Measurements from ENCODE around the gene CCDC28B.

The CCDC28B gene

GRCh38 chr1:32223683-32224082, 23.3 kb downstream of the CCDC28B start:
- no peak for DNase-seq

DNA sequence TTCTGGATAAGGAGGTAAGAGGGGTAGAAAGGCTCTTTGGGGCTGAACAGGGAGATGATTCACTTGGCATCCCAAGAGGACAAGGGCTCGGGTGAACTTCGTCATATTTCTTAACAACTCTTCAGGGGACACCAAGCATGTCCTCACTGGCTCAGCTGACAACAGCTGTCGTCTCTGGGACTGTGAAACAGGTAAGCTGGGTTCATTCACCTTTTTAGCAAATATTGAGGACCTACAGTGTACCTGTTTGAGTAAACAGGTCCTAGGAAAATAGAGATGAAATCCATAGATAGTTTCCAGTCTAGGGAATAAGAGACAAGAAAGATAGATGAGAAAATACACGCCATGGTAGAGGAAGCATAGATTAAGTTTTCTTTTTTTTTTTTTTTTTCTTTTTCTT, 23.9 kb downstream of the CCDC28B start:
- DNase-seq, result no peak

DNA sequence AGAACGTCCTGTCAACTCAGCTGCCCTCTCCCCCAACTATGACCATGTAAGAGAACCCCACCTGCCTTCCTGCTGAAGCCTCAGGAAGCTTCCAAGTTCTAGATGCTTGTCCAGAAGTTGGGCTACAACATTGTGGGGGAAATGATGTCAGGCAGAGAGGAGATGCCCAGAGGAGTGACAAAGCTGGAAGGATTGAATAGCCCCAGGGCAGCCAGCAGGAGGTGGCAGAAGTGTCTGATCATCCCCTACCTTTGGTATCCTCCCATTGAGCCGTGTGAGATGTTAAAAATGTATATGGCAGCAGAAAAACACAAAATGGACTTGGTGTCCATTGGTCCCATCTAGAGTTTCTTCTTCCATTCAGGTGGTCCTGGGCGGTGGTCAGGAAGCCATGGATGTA, 28.4 kb downstream of the CCDC28B start:
- no peak for DNase-seq

DNA sequence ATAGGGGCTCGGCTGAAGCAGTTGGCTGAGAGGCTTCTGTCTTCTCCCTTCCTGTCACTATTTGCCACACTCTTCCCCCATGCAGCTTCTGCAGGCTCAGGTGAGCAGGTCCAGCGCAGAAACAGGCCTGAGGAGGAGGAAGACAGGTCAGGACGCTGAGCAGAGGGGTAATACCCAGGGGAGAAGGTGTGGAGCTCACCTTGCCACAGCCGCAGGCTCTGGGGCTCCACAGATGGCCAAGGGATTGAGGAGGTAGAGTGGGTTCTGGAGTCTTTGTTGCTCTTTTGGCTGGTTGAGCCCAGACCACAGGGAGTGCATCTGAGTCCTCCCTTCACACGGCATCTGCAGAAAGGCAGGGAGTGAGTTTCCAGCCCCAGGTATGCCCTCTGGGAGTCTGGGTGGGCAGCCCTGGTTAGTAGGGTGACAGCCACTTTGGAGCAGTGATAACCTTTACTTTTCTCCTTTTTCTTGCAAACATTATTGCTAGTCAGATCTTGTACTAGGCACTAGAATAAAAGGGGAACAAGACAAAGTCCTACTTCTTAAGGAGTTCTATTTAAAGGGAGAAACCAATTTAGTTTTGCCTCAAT, 31.5 kb downstream of the CCDC28B start:
- no peak for DNase-seq

DNA sequence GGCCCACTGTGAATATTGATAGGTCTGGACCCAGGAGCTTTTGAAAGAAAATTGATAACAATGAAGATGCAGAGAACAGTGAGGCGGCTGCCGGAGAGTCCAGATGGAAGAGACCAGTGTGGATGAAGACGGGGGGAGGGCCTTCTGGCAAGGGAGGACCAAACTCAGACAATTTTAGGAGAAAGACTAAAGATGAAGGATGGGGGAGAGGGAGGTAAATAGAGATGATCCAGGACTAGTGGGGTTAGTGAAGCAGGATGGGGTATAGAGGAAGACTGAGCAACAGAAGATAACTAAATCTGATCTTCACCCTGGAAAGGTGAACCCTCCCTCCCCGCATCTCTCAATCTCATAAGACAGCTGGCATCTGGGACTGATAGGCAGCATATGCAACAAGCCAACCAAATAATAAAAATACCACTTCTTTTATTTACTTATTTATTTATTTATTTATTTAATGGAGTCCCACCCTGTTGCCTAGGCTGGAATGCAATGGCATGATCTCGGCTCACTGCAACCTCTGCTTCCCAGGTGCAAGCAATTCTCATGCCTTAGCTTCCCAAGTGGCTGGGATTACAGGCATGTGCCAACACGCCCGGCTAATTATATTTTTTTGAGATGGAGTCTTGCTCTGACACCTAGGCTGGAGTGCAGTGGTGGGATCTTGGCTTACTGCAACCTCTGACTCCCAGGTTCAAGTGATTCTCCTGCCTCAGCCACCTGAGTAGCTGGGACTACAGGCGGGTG, 32.3 kb downstream of the CCDC28B start:
- DNase-seq, result no peak

GRCh38 chr1:32234792-32235191, 34.4 kb downstream of the CCDC28B start:
- DNase-seq, result no peak

- no peak for DNase-seq
Measured at GRCh38 chr1:32239337-32239736, 38.9 kb downstream of the CCDC28B start.

- no peak for DNase-seq
Measured at GRCh38 chr1:32239790-32240139, 39.4 kb downstream of the CCDC28B start.

- DNase-seq, result peak; percentile 34
Measured at GRCh38 chr1:32240140-32240951, 40.0 kb downstream of the CCDC28B start.

GRCh38 chr1:32241001-32241763, 40.8 kb downstream of the CCDC28B start:
- no peak for DNase-seq

DNA sequence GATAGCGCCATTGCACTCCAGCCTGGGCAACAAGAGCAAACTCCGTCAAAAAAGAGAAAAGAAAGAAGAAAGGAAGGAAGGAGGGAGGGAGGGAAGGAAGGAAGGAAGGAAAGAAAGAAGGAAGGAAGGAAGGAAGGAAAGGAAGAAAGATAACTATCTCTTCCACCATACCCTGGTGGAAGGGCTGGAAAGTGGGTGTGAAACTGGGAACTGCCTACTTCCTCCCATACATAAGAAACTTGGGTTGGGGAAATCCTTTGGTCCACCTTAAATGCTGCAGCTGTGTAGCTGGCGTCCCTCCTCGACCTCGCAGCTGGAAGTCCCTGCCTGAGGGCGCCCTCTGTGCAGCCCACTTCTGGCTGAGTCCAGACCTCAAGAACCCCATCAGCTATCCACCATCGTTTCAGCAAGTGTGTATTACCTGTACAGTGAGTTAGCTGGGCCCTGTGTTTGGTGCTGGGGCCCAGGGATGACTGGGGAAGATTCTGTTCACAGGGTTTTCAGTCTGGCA, 42.0 kb downstream of the CCDC28B start:
- no peak for DNase-seq

GRCh38 chr1:32246888-32247273, 46.5 kb downstream of the CCDC28B start, which contains the start of gene FAM167B:
Gene FAM167B, plus strand, starts transcription at chr1:32247222. Its CDS starts 200 bp downstream, at chr1:32247422.
- DNase-seq, result no peak

- no peak for DNase-seq
Measured at GRCh38 chr1:32247452-32247851, 47.1 kb downstream of the CCDC28B start.

DNA sequence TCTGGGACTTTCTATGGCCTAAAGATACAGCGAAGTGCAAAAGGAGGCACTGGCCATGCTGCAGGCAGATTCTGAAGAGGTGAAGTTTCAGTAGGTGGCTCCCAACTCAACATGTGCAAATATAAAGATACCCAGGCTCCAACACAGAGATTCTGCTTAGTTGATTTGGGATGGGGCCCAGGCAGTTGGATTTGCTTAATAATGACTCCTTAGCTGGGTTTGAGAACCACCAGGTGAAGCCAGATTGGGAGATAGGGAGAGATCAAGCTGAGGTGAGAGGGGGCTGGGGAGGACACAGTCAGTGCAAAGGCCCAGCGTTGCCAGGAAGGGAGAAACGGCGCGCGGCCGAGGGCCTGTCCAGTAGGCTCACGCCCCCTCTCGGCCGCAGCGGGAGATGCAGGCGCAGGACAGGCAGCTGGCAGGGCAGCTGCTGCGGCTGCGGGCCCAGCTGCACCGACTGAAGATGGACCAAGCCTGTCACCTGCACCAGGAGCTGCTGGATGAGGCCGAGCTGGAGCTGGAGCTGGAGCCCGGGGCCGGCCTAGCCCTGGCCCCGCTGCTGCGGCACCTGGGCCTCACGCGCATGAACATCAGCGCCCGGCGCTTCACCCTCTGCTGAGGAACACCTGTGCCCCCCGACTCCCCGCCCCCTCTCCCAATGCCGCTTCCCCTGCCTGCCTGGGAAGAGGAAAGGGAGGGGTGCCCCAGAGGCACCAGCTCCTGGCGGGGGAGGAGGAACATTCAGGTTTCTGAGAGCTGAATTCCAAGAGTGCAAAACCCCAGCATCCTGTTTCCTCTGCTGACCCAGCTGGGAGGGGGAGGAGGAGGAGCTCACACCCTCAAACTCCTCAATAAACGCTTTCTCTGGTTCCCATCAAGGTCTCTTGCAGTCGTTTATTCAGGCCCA, 47.8 kb downstream of the CCDC28B start:
- DNase-seq, result peak; percentile 84

DNA sequence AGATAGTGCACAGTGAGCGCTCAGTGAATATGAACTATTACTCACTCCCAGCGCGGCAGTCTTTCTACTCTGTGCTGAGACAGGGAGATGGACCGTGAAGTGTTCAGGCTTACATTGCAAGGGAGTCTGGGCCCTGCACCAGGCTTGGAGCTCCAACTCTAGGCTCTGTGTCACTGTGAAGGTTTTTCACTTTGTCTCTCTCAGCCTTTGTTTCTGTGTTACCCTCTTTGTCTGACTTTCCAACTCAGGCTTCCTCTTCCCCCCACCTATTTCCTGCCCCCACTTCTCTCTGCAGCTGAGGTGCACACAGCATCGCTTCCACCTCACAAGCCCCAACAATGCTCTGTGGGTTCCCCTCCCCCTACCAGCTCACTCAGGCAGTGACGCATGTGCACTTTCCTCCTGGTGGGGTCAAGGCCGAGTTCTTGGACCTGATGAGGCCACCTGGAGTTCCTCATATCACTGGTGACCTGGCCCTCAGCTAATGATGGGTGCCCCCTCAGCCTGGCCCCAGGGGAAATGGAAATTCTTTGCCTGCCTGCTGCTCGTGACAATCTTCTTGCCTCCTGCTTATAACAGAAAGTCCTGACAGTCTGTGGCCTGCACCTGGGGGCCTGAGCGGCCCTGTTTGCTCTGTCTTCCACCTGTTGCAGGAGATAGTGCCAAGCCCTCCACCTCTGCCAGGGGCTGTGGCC, 49.6 kb downstream of the CCDC28B start:
- peak; percentile 82 for DNase-seq

DNA sequence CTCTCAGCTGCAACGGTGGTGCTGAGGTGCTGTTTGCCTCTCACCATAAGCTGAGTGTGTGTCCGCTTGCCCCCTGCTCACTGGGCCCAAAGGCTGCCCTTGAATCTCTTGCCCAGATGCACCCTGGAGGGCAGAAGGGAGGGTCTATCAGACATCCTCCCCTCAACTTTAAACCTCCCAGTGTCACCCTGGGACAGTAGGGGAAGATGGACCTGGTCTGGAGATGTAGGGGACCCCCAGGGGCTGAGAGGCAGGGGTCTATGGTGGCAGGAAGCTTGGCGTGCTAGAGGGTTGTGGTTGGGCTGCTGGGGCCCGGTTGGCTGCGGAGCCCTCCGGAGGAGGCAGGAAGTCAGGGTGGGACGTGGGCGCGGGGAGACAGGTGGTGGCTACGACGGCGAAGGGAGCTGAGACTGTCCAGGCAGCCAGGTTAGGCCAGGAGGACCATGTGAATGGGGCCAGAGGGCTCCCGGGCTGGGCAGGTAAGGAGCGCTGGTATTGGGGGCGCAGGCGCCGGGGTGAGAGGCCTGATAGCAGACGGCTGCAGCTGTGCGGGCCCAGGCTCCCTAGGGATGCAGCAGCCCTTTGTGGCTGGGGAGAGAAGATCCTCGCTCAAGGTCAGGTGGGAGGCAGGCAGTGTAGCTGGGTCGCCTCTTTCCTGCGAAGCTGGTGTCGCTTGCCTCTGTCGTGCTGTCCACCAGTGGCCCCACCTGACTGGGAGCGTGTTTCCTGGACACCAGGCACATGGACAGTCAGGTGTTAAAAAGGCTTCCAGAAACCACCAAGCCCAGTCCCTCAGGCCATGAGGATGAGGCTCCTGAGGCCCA, 50.7 kb downstream of the CCDC28B start, which contains the start of gene LCK:
TSS of gene LCK (plus strand) at position 373 of the 824 bp plus-strand sequence. CDS start 23,065 bp downstream, outside the sequence.
- DNase-seq, result peak; percentile 80

All from stimulated activated CD4-positive, alpha-beta T cell treated with anti-CD3 and anti-CD28 coated beads, Interleukin-1b, Interleukin-23, amount 100 ng/mL, for 48 hours (primary cell).